Left renal cortex interstitium (tissue), 4 donors: Measurements from ENCODE around the gene PXMP2. TPM values are rescaled to one million over a fixed set of nuclear protein-coding genes. Genes with fewer than 3 reads are reported as not detected.

Experiments
- DNase-seq, 4 donors: peaks; one replicate each; pipeline ENCODE4 v3.0.0-alpha.2; 2013; ENCODE audit warnings: low read depth in 4 of 4, low spot score in 2 of 4, missing footprints in 1 of 4
- polyA plus RNA-seq, 4 donors: library from polyadenylated mRNA; unstranded; fragments of 120-200 nt; gene quantifications; one replicate each; pipeline ENCODE4 v1.2.1, GENCODE V29; 2013; ENCODE audit not compliant: insufficient read length in 4 of 4

PXMP2 gene
- polyA plus RNA-seq, result 10 to 100 TPM; 56.6 to 72.3 (median 59.0) TPM

GRCh38 chr12:132687211-132688164, at the start of gene PXMP2, which contains the start of gene POLE:
Gene PXMP2 (plus strand): TSS chr12:132687587. CDS start chr12:132687671, 84 bp downstream.
Gene POLE (minus strand): TSS chr12:132687342. CDS start chr12:132687315, 27 bp downstream.
- DNase-seq, result peak; percentile 79 to 94 (median 88)

GRCh38 chr12:132637811-132638210, 49.6 kb upstream of the PXMP2 start:
- DNase-seq, result no peak

GRCh38 chr12:132638541-132639408, 48.6 kb upstream of the PXMP2 start:
- no peak for DNase-seq

DNA sequence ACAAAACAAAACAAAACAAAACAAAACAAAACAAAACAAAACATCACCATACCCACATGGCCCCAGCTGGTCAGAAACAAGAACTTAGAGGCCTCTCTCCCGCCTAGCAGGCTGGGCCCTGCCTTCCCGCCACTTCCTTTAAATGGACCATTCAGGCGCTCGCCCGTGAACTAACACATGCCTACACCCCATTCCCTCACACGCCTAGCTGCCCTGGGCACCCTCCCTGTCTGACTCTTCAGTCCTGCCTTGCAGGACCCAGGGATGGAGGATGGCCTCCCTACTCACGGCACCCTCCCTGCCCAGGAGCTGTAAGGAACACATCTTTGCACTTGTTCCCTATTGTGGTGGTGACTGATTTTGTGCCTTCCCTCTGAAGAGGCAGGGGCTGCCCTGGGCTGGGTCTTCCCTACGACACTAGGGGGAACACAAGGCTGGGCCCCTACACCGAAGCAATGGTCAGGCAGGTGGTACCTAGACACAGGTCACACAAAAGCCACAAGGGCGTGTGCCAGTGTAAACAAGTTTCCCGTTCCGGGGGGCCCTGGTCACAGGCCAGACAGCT, 47.3 kb upstream of the PXMP2 start:
- no peak for DNase-seq

DNA sequence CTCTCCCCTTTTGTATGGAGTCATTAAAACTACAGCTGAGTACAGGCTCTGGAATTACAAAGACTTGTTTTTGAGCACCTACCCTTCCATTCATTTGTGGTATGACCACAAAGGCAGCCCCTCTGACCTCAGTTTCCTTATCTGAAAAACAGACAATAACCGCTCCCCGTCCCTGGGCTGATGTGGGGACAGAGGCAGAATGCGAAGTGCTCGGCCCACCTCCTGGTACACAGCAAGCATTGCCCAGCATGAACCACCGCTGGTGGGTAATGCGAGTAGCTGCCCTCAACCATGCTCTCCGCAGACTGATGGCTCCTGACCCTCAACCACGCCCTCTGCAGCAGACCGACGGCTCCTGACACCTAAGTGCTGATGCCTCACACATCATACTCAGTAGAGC, 46.5 kb upstream of the PXMP2 start:
- DNase-seq, result no peak

- DNase-seq, result no peak
These were observed 45.4 kb upstream of the PXMP2 start for GRCh38 chr12:132641811-132642650.

DNA sequence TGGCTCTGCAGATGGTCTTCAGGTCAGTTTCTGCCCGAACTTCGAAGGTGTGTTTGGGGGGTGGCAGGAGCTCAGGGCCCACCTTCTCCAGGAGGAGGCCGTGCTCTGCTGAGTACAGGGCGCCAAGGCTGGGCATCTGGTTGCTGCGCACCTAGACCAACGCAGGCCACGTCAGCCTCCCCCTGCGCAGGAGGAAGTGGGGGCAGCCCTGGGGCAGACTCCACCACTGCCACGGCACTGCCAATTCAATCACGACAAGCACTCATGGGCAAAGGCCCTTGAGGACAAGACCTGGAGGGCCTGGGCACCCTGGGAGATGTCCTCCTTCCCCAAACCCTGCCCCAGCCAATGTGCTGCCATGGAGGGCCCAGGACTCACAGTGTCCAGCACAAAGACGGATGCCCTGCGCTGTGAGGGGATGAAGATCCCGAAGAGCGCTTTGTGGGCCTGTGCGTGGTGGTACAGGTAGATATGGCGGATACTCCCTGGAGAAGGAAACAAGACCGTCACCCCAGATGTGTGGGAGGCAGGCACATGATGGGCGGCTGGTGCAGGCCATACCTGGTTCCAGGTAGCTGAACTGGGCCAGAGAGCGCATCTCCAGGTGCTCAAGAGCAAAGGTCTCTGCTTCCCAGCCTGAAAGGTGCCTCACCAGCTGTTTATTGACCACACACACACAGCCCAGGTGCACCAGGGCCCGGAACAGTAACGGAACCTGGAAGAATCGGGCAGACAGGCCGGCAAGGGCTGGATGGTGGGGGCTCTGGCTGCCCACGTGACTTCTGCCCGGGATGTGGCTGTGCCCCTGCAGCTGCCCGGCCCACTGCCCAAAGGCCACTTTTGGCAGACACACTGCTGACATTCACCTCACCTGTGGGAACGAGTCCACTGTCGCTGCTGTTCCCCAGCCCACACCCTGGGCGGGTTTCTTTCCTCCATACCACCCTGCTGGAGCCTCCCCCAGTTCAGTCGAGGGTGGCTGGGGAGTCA, 44.2 kb upstream of the PXMP2 start:
- DNase-seq, result no peak

DNA sequence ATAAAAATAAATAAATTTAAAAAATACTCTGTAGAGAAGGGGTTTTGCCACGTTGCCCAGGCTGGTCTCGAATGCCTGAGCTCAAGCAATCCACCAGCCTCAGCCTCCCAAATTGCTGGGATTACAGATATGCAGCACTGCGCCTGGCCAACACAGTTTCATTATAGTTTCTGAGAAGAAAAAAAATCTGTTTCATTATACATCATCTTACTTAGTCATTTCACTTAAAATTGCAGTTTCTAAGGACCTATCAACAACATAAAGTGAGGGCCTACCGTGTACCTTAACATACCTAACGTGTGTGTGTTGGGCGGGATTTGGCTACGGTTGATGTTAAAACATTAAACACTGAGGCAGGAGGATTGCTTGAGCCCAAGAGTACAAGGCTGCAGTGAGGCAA, 40.5 kb upstream of the PXMP2 start:
- no peak for DNase-seq

DNA sequence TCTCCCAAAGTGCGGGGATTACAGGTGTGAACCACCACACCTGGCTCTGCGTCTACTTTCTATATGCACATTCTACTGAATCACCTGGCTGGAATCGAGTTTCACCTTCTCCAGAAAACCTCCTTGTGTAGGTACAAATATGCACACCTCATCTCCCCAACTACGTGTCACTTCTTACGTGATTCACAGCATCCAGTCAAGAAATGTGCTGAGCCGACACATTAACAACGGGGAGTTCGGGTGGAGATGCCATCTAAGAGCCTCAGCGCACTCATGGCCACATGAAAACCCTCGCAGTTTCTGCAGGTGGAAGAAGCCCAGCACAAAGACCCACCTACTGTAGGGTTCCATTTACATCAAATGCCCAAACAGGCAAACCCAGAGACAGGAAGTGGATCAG, 39.5 kb upstream of the PXMP2 start:
- DNase-seq, result no peak

DNA sequence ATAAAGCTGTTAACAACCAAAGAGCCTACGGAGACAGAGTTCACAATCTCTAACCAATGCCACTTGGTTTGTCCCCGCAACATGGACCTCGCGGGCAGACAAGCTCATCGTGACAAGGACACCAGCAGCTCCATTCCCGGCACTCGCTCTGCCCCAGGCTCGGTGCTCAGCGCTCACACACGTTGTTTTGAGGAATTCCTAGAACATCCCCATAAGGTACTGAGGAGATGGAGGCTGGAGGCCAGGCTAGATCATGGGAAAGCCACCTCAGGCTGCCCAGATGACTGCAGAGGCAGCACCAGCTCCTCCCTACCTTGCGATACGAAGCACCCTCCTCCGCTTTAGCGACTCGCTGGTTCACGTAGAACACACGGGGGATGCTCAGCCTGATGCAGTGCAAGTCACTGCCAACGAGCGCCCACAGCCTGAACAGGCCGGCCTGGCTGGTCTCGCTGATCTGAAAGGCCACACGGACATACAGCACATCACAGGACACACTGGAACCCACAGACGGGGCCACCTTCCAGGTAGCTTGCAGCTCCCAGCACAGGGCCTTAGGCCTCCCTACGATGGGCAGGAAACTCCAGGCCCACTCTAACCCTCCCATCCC, 38.7 kb upstream of the PXMP2 start:
- DNase-seq, result no peak

- DNase-seq, result no peak
These were observed 38.0 kb upstream of the PXMP2 start for GRCh38 chr12:132649226-132649945.

- DNase-seq, result no peak
These were observed 35.8 kb upstream of the PXMP2 start for GRCh38 chr12:132651444-132652100.

GRCh38 chr12:132653567-132654290, 33.7 kb upstream of the PXMP2 start:
- no peak for DNase-seq

- no peak for DNase-seq
These were observed 30.2 kb upstream of the PXMP2 start for GRCh38 chr12:132657004-132657727.

- DNase-seq, result no peak
These were observed 29.1 kb upstream of the PXMP2 start for GRCh38 chr12:132658149-132658894.
